DND-41 (cell line): Measurements from ENCODE around the gene MEGF11.

Source experiments
- ATAC-seq: fragments of 200-7000 bp; cut with Tn5 transposase; 3 replicates; pipeline ENCODE4 v1.9.1; 2021; ENCODE audit warnings: low read depth; ENCODE audit not compliant: insufficient read depth
- DNase-seq: peaks from one replicate; pipeline ENCODE4 v3.0.0-alpha.2; 2020
- H2AFZ ChIP-seq: 2 replicates; pipeline ENCODE4 v1.6.0; 2012; ENCODE audit warnings: low read depth, low read length
- H3K27ac ChIP-seq: 2 replicates; pipeline ENCODE4 v1.5.1; 2012; ENCODE audit warnings: low read length, inconsistent platforms
- H3K27me3 ChIP-seq: fragments of 200-600 bp; sonication (generic); 2 replicates; pipeline ENCODE4 v1.6.0; 2012; ENCODE audit warnings: low read length, mild to moderate bottlenecking, inconsistent platforms; ENCODE audit not compliant: insufficient read depth, poor library complexity
- H3K36me3 ChIP-seq: 2 replicates; pipeline ENCODE4 v1.5.1; 2012; ENCODE audit warnings: low read length, inconsistent platforms; ENCODE audit not compliant: insufficient read depth
- H3K4me1 ChIP-seq: 2 replicates; pipeline ENCODE4 v1.5.1; 2012; ENCODE audit warnings: mild to moderate bottlenecking, low read length; ENCODE audit not compliant: insufficient read depth
- H3K4me2 ChIP-seq: 2 replicates; pipeline ENCODE4 v1.6.0; 2012; ENCODE audit warnings: mild to moderate bottlenecking, moderate library complexity, low read length, inconsistent platforms; ENCODE audit not compliant: insufficient read depth
- H3K4me3 ChIP-seq, 2 experiments: fragments of 200-600 bp in 1 of 2; shearing (Covaris generic) in 1 of 2; 2 replicates each; pipeline ENCODE4 v1.5.1; 2012 to 2016; ENCODE audit warnings: inconsistent platforms in 2 of 2, low read length in 2 of 2, mild to moderate bottlenecking in 2 of 2, low read depth in 1 of 2, moderate library complexity in 1 of 2
- H3K79me2 ChIP-seq: 2 replicates; pipeline ENCODE4 v1.6.0; 2012; ENCODE audit warnings: low read length, inconsistent platforms; ENCODE audit not compliant: insufficient read depth
- H3K9ac ChIP-seq: 2 replicates; pipeline ENCODE4 v1.6.0; 2012; ENCODE audit warnings: low read depth, mild to moderate bottlenecking, inconsistent platforms, low read length, moderate library complexity
- H3K9me3 ChIP-seq: 2 replicates; pipeline ENCODE4 v1.5.1; 2012; ENCODE audit warnings: low read length, moderate library complexity, mild to moderate bottlenecking, inconsistent platforms; ENCODE audit not compliant: insufficient read depth, severe bottlenecking
- H4K20me1 ChIP-seq: 2 replicates; pipeline ENCODE4 v1.6.0; 2012; ENCODE audit warnings: low read length; ENCODE audit not compliant: insufficient read depth
- EZH2 ChIP-seq: IDR thresholded peaks from 3 replicates; pipeline ENCODE4 v1.6.1; 2012; ENCODE audit warnings: borderline replicate concordance, low read depth, mild to moderate bottlenecking, moderate library complexity, low read length, inconsistent platforms; ENCODE audit not compliant: severe bottlenecking
- TF ChIP-seq, protein P1 (sequence below): IDR thresholded peaks from 2 replicates; pipeline ENCODE4 v1.5.1; 2012; ENCODE audit warnings: borderline replicate concordance, low read length, moderate library complexity, mild to moderate bottlenecking; ENCODE audit not compliant: poor library complexity, severe bottlenecking; ENCODE audit errors: extremely low read depth

Gene MEGF11

DNA sequence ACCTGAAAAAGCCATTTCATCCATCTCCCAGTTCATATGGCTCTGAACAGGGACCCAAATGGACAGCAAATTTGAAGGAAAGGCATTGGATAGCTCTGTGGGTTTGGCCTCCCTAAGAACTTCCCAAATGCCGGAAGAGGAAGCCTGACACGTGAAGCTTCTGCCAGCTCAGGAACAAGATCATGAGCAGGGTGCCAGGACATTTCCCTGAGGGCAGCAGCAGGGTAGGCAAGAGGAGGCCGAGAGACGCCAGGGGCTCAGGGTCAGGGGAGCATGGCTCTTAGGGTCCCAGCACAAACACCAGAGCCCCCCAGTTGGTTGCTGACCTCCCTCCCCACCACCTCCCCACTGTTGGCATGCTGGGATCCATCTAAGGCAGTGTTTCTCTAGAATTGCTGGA, 187.5 kb downstream of the MEGF11 start:
- no peaks in the 10 kb centered on the region for H3K27me3 ChIP-seq
- no peaks in the 10 kb centered on the region for H3K79me2 ChIP-seq
- no peak overlapping the region for H3K27ac ChIP-seq
- no peaks in the 10 kb centered on the region for H3K4me1 ChIP-seq
- H3K36me3 ChIP-seq, result no peaks in the 10 kb centered on the region
- H3K9ac ChIP-seq, result no peak overlapping the region
- no peaks in the 10 kb centered on the region for H3K9me3 ChIP-seq
- no peak overlapping the region for H2AFZ ChIP-seq
- TF ChIP-seq, protein P1, sequence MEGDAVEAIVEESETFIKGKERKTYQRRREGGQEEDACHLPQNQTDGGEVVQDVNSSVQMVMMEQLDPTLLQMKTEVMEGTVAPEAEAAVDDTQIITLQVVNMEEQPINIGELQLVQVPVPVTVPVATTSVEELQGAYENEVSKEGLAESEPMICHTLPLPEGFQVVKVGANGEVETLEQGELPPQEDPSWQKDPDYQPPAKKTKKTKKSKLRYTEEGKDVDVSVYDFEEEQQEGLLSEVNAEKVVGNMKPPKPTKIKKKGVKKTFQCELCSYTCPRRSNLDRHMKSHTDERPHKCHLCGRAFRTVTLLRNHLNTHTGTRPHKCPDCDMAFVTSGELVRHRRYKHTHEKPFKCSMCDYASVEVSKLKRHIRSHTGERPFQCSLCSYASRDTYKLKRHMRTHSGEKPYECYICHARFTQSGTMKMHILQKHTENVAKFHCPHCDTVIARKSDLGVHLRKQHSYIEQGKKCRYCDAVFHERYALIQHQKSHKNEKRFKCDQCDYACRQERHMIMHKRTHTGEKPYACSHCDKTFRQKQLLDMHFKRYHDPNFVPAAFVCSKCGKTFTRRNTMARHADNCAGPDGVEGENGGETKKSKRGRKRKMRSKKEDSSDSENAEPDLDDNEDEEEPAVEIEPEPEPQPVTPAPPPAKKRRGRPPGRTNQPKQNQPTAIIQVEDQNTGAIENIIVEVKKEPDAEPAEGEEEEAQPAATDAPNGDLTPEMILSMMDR, result no peak
- no peak for TF ChIP-seq EZH2
- no peak overlapping the region for H3K4me2 ChIP-seq
- no peaks in the 10 kb centered on the region for H4K20me1 ChIP-seq
- no peak for ATAC-seq
- DNase-seq, result no peak
- no peak overlapping the region for H3K4me3 ChIP-seq

DNA sequence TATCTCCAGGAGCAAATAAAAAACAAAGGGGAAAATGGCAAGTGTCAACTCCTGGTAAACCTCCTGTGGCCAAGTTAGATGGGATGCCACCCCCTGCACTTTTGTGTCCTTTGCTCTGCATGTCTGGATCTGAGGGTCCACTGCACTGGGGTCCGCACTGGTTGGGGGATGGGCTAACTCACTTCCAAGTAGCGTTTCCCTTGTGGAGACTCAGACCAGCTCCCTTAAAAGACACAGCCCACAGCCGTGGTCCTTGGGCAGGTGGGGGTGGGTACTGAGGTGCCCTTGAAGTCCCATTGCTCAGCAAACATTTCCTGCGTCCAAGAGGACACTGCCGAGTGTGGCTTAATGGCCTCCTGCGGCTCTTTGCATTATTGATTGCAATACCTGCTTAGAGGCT, 188.2 kb downstream of the MEGF11 start:
- no peaks in the 10 kb centered on the region for H3K4me1 ChIP-seq
- no peak overlapping the region for H3K4me2 ChIP-seq
- H3K4me3 ChIP-seq, result no peak overlapping the region
- H4K20me1 ChIP-seq, result no peaks in the 10 kb centered on the region
- TF ChIP-seq EZH2, result no peak
- TF ChIP-seq, protein P1, result no peak
- no peaks in the 10 kb centered on the region for H3K27me3 ChIP-seq
- H3K9me3 ChIP-seq, result no peaks in the 10 kb centered on the region
- no peak for DNase-seq
- H3K36me3 ChIP-seq, result no peaks in the 10 kb centered on the region
- no peak overlapping the region for H2AFZ ChIP-seq
- H3K27ac ChIP-seq, result no peak overlapping the region
- H3K79me2 ChIP-seq, result no peaks in the 10 kb centered on the region
- H3K9ac ChIP-seq, result no peak overlapping the region
- ATAC-seq, result no peak

DNA sequence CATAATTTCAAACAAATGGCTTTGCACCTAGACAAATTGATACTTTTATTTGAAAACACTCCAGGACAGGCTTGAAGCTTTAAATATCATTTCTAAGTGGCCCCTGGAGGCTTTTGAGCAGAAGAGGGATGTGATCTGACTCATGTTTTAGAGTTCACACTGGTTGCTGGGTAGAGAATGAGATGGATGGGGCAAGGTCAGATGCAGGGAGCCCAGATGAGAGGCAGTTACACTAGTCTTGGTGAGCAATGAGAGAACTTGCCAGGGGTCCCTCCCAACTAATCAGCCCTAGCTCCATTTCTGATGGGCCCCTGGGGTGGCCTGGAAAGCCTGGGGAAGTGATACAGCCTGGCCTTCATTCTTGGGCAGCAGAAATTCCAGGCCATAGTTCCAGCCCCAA, 190.4 kb downstream of the MEGF11 start:
- no peak overlapping the region for H3K27ac ChIP-seq
- no peaks in the 10 kb centered on the region for H3K36me3 ChIP-seq
- H3K9me3 ChIP-seq, result no peaks in the 10 kb centered on the region
- no peaks in the 10 kb centered on the region for H3K79me2 ChIP-seq
- no peak overlapping the region for H3K4me2 ChIP-seq
- H2AFZ ChIP-seq, result no peak overlapping the region
- no peak overlapping the region for H3K4me3 ChIP-seq
- DNase-seq (no peak), ATAC-seq (no peak)
- no peaks in the 10 kb centered on the region for H3K27me3 ChIP-seq
- no peak overlapping the region for H3K9ac ChIP-seq
- H4K20me1 ChIP-seq, result no peaks in the 10 kb centered on the region
- no peaks in the 10 kb centered on the region for H3K4me1 ChIP-seq
- TF ChIP-seq EZH2, result no peak
- TF ChIP-seq, protein P1, result no peak

DNA sequence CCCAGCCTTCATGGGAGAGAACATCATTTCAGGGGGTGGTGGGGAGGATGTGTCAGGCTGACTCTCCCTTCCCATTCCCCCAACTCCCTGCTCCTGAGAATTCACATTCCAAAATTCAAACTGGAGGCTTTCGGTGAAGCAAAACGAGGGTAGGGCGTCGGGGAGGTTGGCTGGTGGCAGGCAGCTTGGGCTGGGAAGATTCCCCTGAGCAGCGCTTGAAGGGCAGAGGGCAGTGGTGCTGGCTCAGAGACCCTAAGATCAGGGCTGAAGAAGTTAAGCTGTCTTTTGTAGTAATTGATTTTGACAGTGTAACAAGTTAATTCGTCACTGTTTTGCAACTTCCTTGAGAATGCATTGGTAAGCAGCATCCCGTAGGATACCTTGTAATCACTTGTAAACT, 196.5 kb downstream of the MEGF11 start:
- Histone ChIP-seq H3K9ac (no peak overlapping the region), H3K4me3 (no peak overlapping the region), H3K27ac (no peak overlapping the region), H4K20me1 (no peaks in the 10 kb centered on the region), H3K4me1 (no peaks in the 10 kb centered on the region), H3K4me2 (no peak overlapping the region), H3K9me3 (no peaks in the 10 kb centered on the region), H3K27me3 (no peaks in the 10 kb centered on the region), H2AFZ (no peak overlapping the region), H3K79me2 (no peaks in the 10 kb centered on the region), H3K36me3 (no peaks in the 10 kb centered on the region)
- ATAC-seq (no peak), DNase-seq (no peak)
- TF ChIP-seq EZH2, result no peak
- TF ChIP-seq, protein P1, result no peak
